A549 (cell line): ENCODE results near the gene SGPL1.

Experiments
- CBX8 ChIP-seq: fragments of 200-600 bp; sonication (generic); IDR thresholded peaks from 2 replicates; pipeline ENCODE4 v1.6.1; 2016
- ESRRA ChIP-seq: fragments of 150-350 bp; IDR thresholded peaks from 2 replicates; pipeline ENCODE4 v1.6.1; 2014; ENCODE audit warnings: mild to moderate bottlenecking, low read length, borderline replicate concordance
- HOXA7 ChIP-seq: fragments of 250-450 bp; sonication (Bioruptor Pico); IDR thresholded peaks from 2 replicates; pipeline ENCODE4 v1.5.0; 2020; ENCODE audit warnings: mild to moderate bottlenecking, moderate library complexity
- HOXB5 ChIP-seq: fragments of 250-450 bp; sonication (Bioruptor Pico); IDR thresholded peaks from 2 replicates; pipeline ENCODE4 v1.5.0; 2020; ENCODE audit warnings: mild to moderate bottlenecking, moderate library complexity
- NR3C1 ChIP-seq: fragments of >200 bp; sonication (Bioruptor Twin); formaldehyde crosslinking; IDR thresholded peaks from 3 replicates; pipeline ENCODE4 v1.6.1; 2017
- TF ChIP-seq, protein P1 (sequence below): fragments of >200 bp; sonication (Bioruptor Twin); formaldehyde crosslinking; IDR thresholded peaks from 3 replicates; pipeline ENCODE4 v1.5.1; 2016
- TF ChIP-seq, protein P2 (sequence below): fragments of 200-600 bp; sonication (generic); IDR thresholded peaks from 2 replicates; pipeline ENCODE4 v1.6.1; 2016; ENCODE audit warnings: antibody characterized with exemption, mild to moderate bottlenecking, moderate library complexity

DNA sequence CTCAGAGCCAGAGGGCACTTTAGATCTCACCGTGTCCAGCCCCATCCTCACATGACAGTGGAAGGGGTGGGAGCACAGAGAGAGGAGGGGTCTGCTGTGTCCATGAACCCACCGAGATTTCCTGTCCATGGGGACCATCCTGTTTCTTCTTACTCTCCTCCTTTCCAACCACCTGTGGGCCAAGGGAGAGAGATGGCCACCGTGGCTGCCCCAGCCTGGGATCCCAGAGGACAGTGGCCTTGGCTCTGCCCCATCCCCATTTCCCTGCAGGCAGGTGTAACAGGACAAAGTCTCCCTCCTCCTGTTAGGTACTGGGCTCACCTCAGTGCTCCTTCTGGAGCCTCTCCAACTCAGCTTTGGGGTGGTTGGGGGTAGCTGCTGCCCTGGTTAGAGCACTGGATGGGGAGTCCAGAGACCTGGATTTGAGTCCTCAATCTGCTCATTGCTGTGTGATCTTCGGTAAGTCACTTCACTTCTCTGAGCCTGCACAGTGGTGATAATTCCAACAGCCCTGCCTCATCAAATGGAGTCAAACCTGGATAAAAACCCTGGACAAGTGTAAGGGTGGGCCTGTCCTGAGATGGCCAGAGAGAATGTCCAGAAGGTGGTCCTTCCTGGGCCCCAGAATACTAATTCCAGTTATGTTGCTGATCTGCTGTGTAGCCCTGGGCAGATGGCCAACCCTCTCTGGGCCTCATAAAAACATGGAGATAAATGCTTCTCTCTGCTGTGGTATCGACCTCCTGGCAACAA lies 90.5 kb downstream of the SGPL1 start:
- TF ChIP-seq, protein P1, sequence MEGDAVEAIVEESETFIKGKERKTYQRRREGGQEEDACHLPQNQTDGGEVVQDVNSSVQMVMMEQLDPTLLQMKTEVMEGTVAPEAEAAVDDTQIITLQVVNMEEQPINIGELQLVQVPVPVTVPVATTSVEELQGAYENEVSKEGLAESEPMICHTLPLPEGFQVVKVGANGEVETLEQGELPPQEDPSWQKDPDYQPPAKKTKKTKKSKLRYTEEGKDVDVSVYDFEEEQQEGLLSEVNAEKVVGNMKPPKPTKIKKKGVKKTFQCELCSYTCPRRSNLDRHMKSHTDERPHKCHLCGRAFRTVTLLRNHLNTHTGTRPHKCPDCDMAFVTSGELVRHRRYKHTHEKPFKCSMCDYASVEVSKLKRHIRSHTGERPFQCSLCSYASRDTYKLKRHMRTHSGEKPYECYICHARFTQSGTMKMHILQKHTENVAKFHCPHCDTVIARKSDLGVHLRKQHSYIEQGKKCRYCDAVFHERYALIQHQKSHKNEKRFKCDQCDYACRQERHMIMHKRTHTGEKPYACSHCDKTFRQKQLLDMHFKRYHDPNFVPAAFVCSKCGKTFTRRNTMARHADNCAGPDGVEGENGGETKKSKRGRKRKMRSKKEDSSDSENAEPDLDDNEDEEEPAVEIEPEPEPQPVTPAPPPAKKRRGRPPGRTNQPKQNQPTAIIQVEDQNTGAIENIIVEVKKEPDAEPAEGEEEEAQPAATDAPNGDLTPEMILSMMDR, result no peak
- TF ChIP-seq NR3C1 (no peak), HOXA7 (CRISPR knock-in tag) (no peak), HOXB5 (CRISPR knock-in tag) (no peak), ESRRA (no peak), CBX8 (no peak)
- TF ChIP-seq, protein P2, sequence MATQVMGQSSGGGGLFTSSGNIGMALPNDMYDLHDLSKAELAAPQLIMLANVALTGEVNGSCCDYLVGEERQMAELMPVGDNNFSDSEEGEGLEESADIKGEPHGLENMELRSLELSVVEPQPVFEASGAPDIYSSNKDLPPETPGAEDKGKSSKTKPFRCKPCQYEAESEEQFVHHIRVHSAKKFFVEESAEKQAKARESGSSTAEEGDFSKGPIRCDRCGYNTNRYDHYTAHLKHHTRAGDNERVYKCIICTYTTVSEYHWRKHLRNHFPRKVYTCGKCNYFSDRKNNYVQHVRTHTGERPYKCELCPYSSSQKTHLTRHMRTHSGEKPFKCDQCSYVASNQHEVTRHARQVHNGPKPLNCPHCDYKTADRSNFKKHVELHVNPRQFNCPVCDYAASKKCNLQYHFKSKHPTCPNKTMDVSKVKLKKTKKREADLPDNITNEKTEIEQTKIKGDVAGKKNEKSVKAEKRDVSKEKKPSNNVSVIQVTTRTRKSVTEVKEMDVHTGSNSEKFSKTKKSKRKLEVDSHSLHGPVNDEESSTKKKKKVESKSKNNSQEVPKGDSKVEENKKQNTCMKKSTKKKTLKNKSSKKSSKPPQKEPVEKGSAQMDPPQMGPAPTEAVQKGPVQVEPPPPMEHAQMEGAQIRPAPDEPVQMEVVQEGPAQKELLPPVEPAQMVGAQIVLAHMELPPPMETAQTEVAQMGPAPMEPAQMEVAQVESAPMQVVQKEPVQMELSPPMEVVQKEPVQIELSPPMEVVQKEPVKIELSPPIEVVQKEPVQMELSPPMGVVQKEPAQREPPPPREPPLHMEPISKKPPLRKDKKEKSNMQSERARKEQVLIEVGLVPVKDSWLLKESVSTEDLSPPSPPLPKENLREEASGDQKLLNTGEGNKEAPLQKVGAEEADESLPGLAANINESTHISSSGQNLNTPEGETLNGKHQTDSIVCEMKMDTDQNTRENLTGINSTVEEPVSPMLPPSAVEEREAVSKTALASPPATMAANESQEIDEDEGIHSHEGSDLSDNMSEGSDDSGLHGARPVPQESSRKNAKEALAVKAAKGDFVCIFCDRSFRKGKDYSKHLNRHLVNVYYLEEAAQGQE, result no peak
